Esophagus muscularis mucosa (tissue), 4 donors: ENCODE data around the gene BRCA2.

Experiments used
- EP300 ChIP-seq: sonication (generic); formaldehyde crosslinking; IDR thresholded peaks from one replicate; pipeline ENCODE4 v1.6.1; 2017; ENCODE audit warnings: antibody characterized with exemption
- POLR2A ChIP-seq: fragments of 450-650 bp; IDR thresholded peaks from one replicate; pipeline ENCODE4 v1.6.1; 2017; ENCODE audit warnings: antibody characterized with exemption, moderate library complexity, mild to moderate bottlenecking, low read depth
- TF ChIP-seq, protein P1 (sequence below), 3 experiments: fragments of 200-600 bp in 2 of 3; fragments of 450-650 bp in 1 of 3; sonication (generic) in 2 of 3; IDR thresholded peaks; one replicate each; pipeline ENCODE4 v1.5.1; 2017 to 2019; ENCODE audit warnings: antibody characterized with exemption in 3 of 3, mild to moderate bottlenecking in 2 of 3, moderate library complexity in 1 of 3

DNA sequence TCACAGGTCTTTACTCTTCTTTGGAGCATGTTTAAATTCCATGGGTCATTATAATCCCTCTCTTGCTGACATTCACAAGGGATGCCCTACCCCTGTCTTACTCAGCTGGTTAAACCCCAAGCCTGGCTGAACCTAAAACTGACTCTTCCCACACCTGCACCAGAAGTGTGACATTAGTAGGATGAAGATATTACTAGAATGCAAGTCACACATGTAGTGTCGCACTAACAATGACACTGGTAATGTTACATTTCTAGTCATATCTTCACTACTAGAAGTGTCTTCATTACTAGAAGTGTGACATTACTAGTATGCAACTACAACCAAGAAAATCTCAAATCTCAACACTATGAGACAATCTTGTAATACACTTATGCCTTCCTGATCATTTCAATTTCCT, 14.4 kb upstream of the BRCA2 start:
- no peak for TF ChIP-seq EP300
- TF ChIP-seq, protein P1, sequence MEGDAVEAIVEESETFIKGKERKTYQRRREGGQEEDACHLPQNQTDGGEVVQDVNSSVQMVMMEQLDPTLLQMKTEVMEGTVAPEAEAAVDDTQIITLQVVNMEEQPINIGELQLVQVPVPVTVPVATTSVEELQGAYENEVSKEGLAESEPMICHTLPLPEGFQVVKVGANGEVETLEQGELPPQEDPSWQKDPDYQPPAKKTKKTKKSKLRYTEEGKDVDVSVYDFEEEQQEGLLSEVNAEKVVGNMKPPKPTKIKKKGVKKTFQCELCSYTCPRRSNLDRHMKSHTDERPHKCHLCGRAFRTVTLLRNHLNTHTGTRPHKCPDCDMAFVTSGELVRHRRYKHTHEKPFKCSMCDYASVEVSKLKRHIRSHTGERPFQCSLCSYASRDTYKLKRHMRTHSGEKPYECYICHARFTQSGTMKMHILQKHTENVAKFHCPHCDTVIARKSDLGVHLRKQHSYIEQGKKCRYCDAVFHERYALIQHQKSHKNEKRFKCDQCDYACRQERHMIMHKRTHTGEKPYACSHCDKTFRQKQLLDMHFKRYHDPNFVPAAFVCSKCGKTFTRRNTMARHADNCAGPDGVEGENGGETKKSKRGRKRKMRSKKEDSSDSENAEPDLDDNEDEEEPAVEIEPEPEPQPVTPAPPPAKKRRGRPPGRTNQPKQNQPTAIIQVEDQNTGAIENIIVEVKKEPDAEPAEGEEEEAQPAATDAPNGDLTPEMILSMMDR (IDR thresholded peaks at IDR 0.05) = no peak
- no peak for TF ChIP-seq POLR2A
